HEK293T (cell line): ENCODE data around the gene MYG1.

ENCODE experiments used
- BHLHE40 ChIP-seq: fragments of 450-650 bp; IDR thresholded peaks from 2 replicates; pipeline ENCODE4 v1.6.1; 2016; ENCODE audit warnings: mild to moderate bottlenecking, moderate library complexity, borderline replicate concordance
- ELF4 ChIP-seq: fragments of 450-650 bp; IDR thresholded peaks from 2 replicates; pipeline ENCODE4 v1.6.1; 2017; ENCODE audit warnings: antibody characterized with exemption
- FOXA1 ChIP-seq: fragments of 450-650 bp; IDR thresholded peaks from 2 replicates; pipeline ENCODE4 v1.6.1; 2016; ENCODE audit warnings: mild to moderate bottlenecking
- FOXK2 ChIP-seq: fragments of 450-650 bp; IDR thresholded peaks from 2 replicates; pipeline ENCODE4 v1.6.1; 2016; ENCODE audit warnings: mild to moderate bottlenecking
- FOXM1 ChIP-seq: fragments of 450-650 bp; IDR thresholded peaks from 2 replicates; pipeline ENCODE4 v1.6.1; 2017; ENCODE audit warnings: mild to moderate bottlenecking, borderline replicate concordance
- HDGF ChIP-seq: fragments of 450-650 bp; IDR thresholded peaks from 2 replicates; pipeline ENCODE4 v1.6.1; 2017; ENCODE audit warnings: antibody characterized with exemption, borderline replicate concordance
- LEF1 ChIP-seq: fragments of 450-650 bp; IDR thresholded peaks from 2 replicates; pipeline ENCODE4 v1.6.1; 2017; ENCODE audit warnings: mild to moderate bottlenecking, borderline replicate concordance
- NFRKB ChIP-seq: fragments of 450-650 bp; IDR thresholded peaks from 2 replicates; pipeline ENCODE4 v1.6.1; 2016; ENCODE audit warnings: mild to moderate bottlenecking, moderate library complexity
- SP1 ChIP-seq: fragments of 450-650 bp; IDR thresholded peaks from 2 replicates; pipeline ENCODE4 v1.6.1; 2017
- SUZ12 ChIP-seq: fragments of 450-650 bp; IDR thresholded peaks from 2 replicates; pipeline ENCODE4 v1.6.1; 2016; ENCODE audit warnings: mild to moderate bottlenecking
- TARDBP ChIP-seq: fragments of 450-650 bp; IDR thresholded peaks from 2 replicates; pipeline ENCODE4 v1.6.1; 2016
- ZNF384 ChIP-seq: fragments of 450-650 bp; IDR thresholded peaks from 2 replicates; pipeline ENCODE4 v1.6.1; 2016
- TF ChIP-seq, protein P1 (sequence below): fragments of 450-650 bp; IDR thresholded peaks from 2 replicates; pipeline ENCODE4 v1.6.1; 2016

DNA sequence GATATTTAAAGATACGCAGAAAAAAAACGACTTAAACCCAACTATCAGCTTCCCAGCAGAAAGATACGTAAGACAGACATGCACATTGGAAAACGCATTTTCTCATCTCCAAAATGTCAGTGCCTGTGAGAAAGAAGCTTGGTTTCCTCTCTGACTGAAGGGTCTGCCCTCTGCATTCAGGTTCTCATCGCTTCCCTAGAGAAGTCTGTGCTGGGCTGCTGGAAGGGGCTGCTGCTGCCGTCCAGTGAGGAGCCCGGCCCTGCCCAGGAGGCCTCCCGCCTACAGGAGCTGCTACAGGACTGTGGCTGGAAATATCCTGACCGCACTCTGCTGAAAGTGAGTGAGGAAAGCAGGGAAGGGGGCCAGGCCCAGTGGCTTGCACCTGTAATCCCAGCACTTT lies 8.8 kb upstream of the MYG1 start:
- TF ChIP-seq ELF4: no peak
- TF ChIP-seq SP1: no peak
- TF ChIP-seq FOXA1: no peak
- no peak for TF ChIP-seq SUZ12
- TF ChIP-seq ZNF384: no peak
- TF ChIP-seq NFRKB: no peak
- no peak for TF ChIP-seq HDGF
- no peak for TF ChIP-seq LEF1
- TF ChIP-seq FOXM1: no peak
- no peak for TF ChIP-seq FOXK2
- no peak for TF ChIP-seq BHLHE40
- TF ChIP-seq TARDBP: no peak
- TF ChIP-seq, protein P1, sequence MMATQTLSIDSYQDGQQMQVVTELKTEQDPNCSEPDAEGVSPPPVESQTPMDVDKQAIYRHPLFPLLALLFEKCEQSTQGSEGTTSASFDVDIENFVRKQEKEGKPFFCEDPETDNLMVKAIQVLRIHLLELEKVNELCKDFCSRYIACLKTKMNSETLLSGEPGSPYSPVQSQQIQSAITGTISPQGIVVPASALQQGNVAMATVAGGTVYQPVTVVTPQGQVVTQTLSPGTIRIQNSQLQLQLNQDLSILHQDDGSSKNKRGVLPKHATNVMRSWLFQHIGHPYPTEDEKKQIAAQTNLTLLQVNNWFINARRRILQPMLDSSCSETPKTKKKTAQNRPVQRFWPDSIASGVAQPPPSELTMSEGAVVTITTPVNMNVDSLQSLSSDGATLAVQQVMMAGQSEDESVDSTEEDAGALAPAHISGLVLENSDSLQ: no peak
